Measurements from ENCODE around the gene EPHA6.

The EPHA6 gene

DNA sequence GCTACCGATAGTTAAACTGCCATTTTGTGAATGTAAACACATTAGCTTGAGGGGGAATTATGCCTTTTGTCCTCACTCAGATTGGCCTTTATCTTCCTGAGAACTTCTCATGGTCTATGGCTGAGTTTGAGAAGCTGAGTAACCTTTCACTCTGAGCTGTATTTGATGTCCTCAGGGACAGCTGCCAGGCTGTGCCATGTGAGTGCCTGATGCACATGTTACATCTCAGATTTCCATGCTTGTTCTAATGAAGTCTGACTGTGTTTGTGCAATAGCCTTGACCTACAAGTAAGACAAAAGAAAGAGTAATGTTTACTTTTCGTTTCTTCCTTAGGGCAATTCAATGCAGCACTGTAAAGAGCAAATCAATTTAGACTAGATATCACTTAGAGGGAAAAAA is 906.0 kb downstream of the EPHA6 start:
- no peak for DNase-seq

DNA sequence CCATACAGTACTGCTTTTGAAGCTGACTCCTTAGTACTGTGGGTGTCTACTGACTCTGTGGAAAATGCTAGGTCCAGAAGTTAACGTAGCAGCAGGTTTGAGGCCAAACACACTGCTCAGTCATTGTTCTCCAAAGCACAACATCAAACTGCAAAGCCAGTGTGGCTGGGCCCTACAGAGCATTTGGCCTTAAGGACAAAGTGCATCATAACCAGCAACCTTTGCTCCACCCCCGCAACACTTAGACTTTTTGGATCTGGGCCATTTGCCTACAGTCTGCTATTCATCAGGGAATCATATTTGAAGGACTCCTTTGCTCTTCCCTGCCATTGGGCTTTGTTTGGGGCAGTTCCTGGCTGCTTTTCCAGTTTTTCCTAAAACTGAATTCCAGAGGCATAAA is 907.1 kb downstream of the EPHA6 start:
- no peak for DNase-seq

DNA sequence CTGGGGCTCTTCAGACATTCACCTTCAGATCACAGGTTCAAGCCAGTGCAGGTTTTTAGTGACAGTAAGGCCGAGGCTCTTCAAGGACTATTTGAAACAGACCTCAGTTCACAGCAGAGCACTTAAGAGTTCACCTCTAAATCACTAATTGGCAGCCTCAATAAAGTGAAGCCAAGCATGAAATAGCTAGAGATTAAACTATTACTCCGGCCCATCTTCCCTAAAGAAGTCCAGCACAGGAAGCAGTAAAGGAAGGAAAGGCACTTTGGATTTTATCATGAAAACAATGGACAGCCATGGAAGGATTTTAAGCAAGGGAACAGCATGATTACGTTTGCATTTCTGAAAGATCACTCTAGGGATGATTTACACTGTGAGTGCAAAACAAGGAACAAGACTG is 922.5 kb downstream of the EPHA6 start:
- DNase-seq = no peak

DNA sequence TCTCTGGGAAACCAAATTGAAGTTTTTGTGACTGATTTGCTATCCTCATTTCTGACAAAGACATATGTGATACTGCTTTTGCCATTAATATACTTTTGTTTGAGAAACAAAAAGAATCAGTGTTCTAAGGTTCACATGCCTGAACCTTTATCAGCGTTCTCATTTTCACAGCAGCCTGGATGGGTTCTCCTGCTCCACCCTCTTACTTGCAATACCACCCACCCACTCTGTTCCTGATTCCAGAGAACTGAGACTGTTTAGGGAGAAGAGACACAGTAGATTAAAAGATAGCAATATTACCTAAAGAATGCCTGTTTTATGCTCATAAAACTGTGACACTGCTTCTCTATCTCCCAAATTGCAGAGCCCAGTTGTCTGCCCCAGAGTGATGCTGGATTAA is 924.4 kb downstream of the EPHA6 start:
- DNase-seq = no peak

DNA sequence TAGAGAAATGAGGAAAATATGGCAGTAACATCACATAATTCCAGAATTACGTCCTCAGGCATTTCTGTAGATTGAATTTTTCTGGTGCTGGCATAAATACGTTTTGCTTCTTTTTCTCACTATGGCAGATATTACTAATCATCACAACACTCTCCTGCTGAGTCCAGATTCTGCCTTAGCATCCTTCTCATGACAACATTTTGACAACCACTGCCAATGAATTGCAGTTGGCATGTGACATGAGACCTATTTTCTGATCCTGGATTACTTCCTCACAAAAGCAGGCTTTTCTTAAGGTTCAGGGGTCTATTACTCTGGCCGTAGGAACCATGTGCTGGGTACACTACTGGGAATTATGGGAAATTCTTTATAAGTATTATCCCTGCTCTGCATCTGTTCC is 927.6 kb downstream of the EPHA6 start:
- DNase-seq = no peak

DNA sequence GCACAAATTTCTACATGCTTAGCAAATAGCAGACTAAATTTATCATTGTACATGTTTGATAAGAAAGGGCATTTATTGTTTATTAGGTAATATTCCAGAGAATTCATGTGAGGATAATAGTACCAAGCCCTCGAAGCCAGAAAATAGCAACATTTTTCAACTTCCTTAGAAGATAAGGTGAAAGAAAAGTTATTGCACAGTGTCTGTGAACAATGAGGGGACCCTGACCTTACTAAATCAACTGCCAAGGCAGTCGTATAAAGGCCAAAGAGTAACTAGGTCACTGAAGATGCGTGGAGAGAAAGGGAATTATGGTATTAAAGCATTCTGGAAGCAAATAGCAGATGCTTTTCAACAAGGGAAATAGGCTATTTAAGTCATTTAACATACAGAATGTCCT is 929.9 kb downstream of the EPHA6 start:
- no peak for DNase-seq

DNA sequence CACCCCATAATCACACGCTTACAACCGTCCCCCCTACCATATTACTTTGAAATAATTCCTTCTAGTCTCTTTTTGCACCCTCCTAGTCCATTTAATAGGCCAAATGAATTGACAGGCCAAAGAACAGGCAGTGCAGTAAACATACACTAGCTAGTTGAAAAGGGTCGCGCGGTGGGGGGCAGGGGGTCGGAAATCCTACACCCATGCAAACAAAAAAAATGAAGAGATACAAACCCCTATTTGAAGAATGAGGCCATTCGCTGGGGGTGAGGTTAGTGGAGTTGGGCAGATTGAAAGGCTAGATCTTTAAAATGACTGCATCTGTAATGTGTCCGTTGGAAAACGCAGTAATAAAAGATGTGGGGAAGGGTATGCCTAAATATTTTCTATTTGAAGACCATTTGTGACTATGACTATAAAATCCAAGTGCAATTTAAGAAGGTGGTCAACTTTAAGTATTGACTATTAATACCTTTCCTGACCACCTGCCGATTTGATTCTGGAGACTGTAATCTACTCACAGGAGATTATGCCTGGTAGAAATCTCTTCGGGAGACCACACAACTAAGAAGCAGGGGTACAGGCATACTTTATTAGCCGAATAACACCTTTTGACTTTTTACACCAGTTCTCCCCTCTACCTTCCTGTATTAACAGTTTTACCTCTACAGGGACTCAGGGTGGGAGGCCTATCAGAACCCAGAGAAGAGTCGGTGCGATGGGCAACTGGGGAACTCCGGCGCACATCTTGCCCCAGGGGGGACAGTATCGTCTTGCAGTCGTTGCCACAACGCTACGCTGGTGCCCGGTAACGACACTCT is 949.4 kb downstream of the EPHA6 start:
- DNase-seq = no peak

DNA sequence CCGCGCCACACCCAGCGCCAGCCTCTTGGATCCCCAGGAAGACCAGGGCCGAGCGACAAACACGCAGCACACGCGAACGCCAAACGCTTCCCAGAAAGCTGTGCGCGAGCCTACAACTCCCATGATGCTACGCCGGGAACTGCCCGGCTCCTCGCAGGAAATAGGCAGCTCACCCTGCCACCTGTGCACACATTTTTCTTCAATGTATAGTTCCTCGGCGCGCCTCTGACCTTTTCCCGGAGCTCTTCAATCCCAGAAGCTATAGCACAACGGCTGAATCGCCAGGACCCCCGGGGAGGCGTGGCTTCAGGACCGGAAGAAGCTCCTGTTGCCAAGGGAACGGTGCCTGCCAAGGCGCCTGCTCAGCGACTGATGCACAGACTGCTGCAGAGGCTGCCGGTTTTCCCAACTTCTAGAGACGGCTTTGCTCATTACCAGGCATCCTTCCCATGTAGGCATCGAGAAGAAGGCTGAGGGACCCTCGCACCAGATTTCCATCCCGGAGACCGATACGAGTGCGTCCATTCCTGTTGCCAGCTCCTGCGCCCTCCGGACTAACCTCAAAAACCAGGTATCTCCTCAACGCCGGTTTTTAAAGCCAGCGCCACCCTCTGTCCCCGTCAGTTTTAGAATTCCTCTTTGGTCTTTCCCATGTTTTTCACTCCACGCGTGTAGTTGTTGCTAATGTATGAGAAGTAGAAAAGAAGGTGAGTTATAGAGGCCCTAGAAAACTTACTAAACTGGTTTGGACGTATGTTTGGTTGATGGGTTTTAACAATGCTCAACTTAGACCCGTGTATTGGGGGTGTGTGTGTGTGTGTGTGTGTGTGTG is 950.2 kb downstream of the EPHA6 start, which contains the start of gene ARL6:
TSS of gene ARL6 (plus strand) at position 352 of the 832 bp plus-strand sequence. CDS start 3,350 bp downstream, outside the sequence.
- peak; percentile 59 for DNase-seq

DNA sequence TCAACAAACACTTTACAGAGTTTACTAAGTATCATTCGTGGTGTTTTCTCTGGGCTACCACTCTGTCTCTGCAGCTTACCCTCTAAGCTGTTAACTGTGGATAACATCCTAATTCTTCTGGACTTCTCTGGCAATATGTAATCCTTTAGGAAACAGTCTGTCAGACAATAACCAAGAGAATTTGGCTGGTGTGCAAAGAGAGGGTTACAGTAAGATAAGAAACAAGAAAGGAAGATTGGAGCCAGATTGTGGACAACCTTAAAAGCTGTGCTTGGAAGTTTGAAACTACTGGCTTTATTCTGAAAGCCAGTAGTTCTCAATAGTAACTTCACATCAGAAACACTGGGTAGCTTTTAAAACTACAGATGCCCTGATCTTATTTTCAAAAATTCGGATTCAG is 950.9 kb downstream of the EPHA6 start:
- no peak for DNase-seq

DNA sequence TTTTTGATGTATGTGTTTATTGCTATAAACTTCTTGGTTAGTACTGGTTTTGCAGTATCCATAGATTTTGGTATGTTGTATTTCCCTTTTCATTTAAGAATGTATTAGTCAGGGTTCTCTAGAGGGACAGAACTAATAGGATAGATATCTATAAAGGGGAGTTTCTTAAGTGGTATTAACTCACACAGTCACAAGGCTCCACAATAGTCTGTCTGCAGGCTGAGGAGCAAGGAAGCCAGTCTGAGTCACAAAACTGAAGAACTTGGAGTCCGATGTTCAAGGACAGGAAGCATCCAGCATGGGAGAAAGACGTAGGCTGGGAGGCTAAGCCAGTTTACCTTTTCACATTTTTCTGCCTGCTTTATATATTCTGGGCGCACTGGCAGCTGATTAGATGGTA is 958.5 kb downstream of the EPHA6 start:
- DNase-seq = no peak

DNA sequence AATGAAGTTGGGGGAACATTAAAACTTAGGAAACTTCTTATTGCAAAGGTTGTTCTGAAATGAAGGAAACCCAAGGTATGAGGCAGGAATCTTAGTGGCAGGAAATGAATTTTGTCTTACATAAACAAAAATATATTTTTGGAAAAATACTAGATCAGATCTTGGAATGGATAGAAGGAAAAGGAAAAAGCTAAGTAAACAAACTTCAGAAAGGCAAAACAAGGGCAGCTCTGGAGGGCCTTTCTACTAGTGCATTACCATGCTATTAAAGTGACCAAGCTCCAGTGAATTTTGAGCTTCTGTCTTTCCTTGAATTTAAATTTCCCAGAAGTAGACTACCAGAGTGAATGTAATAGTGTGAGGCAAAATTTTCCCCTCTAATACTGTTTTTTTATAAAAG is 963.8 kb downstream of the EPHA6 start:
- DNase-seq = no peak

DNA sequence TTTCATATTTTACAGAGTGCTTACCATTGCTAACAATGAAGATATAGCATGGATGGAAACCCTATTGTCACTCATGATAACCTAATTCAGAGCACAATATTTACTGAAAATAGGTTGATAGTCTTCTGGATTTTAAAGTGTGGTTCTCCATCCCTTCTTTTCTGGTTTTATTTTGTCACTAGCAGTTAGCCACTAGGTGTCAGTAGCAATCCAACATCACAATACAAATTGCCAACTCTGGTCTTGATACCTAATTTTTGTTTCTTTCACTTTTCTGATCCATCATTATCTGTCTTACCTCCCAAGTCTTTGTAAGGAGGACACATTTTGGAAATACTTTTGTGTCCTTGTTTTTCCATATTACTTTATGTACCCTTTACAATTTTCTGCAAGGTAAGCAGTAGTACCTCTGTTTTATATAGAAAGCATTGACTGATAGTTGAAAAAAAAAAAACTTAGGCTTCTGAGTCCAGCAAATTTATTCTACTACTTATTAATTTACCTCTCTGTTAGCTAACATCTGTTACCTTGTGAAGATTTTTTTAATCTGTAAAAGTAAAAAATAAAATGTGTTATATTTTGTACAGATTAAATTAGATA is 979.1 kb downstream of the EPHA6 start:
- DNase-seq = peak; percentile 15

DNA sequence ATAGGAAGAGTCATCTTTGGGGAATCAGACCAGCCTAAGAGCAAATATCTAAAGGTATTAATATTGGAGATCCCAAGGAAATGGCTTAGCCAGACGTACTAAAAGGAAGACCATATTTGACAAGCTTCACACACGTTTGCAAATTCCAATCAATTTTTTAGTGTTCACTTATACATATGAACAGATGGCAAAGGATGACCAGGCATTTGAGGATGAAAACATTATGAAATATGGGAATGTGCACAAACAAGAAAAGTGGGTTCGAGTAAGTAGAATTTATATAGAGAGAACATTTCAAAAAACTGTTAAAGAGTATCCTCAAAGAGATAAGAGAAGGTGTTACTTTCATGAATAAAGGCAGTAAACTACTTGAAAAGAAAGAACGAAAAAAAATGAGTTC is 981.6 kb downstream of the EPHA6 start:
- no peak for DNase-seq
